ENCODE measurements around the gene PPM1M. TPM values are rescaled to one million over a fixed set of nuclear protein-coding genes. Genes with fewer than 3 reads are reported as not detected.
"Not testable (repeated sequence)": the region's sequence is repeated elsewhere in the genome, so short reads cannot be mapped to it uniquely, and the experiment has no call there.

PPM1M gene
- total RNA-seq, 2 experiments from 2014 or later = 91.1 to 94.1 TPM

- H3K4me1 Mint-ChIP-seq = peaks cover 54% of the 10 kb centered on the region
These were observed 34.5 kb downstream of the PPM1M start for GRCh38 chr3:52280050-52280461.

GRCh38 chr3:52281981-52282801 lies 36.6 kb downstream of the PPM1M start:
- H3K4me1 Mint-ChIP-seq = peaks cover 59% of the 10 kb centered on the region
- H3K4me3 Mint-ChIP-seq = peak overlapping the region; percentile 51

More at GRCh38 chr3:52280050-52280461, 34.5 kb downstream of the PPM1M start:
- no peak for ATAC-seq
- Mint-ChIP-seq H3K4me3 (peak overlapping the region; percentile 99), H3K27me3 (no peaks in the 10 kb centered on the region), H3K27ac (peak overlapping the region; percentile 98), H3K36me3 (peaks cover 31% of the 10 kb centered on the region), H3K9me3 (ENCODE audit: low read depth) (no peaks in the 10 kb centered on the region)
- CTCF ChIA-PET = interaction anchor here (1.1 to 9.7 kb wide), 8 partner anchors 9 to 60 kb away, joined by 6 to 176 read pairs (median 47); partner anchors contain the start of genes GLYCTK, PPM1M and TWF2
- no peak for DNase-seq

GRCh38 chr3:52283306-52283705 lies 37.7 kb downstream of the PPM1M start:
- H3K9me3 Mint-ChIP-seq (ENCODE audit: low read depth) = no peaks in the 10 kb centered on the region
- no peak overlapping the region for H3K4me3 Mint-ChIP-seq
- H3K4me1 Mint-ChIP-seq = peaks cover 59% of the 10 kb centered on the region
- no peak for ATAC-seq
- peak overlapping the region; percentile 94 for H3K27ac Mint-ChIP-seq
- CTCF ChIA-PET = interaction anchor here (0.7 to 9.7 kb wide), 8 partner anchors 30 to 66 kb away, joined by 3 to 176 read pairs (median 7); partner anchors contain the start of genes PPM1M and TWF2
- DNase-seq = no peak
- peaks cover 9% of the 10 kb centered on the region for H3K36me3 Mint-ChIP-seq
- H3K27me3 Mint-ChIP-seq = no peaks in the 10 kb centered on the region

More at GRCh38 chr3:52281981-52282801, 36.6 kb downstream of the PPM1M start:
- no peaks in the 10 kb centered on the region for H3K27me3 Mint-ChIP-seq
- peak; percentile 15 for ATAC-seq
- CTCF ChIA-PET = interaction anchor here (0.6 to 9.7 kb wide), 9 partner anchors 21 to 298 kb away, joined by 3 to 176 read pairs (median 5); partner anchors contain the start of genes PPM1M and TWF2
- peak overlapping the region; percentile 94 for H3K27ac Mint-ChIP-seq
- DNase-seq = peak; percentile 80
- no peaks in the 10 kb centered on the region for H3K9me3 Mint-ChIP-seq (ENCODE audit: low read depth)
- H3K36me3 Mint-ChIP-seq = peaks cover 14% of the 10 kb centered on the region

GRCh38 chr3:52284051-52284450 lies 38.5 kb downstream of the PPM1M start:
- H3K27me3 Mint-ChIP-seq; ATAC-seq; DNase-seq; H3K4me3 Mint-ChIP-seq; H3K36me3 Mint-ChIP-seq; H3K9me3 Mint-ChIP-seq (ENCODE audit: low read depth): not testable (repeated sequence)
- H3K27ac Mint-ChIP-seq = peak overlapping the region; percentile 94
- CTCF ChIA-PET = interaction anchor here (0.7 to 9.7 kb wide), 7 partner anchors 44 to 67 kb away, joined by 3 to 176 read pairs (median 6); partner anchors contain the start of genes PPM1M and TWF2
- H3K4me1 Mint-ChIP-seq = peaks cover 65% of the 10 kb centered on the region

- Mint-ChIP-seq H3K27ac (peak overlapping the region; percentile 100), H3K4me3 (peak overlapping the region; percentile 96), H3K4me1 (peaks cover 61% of the 10 kb centered on the region), H3K27me3 (no peaks in the 10 kb centered on the region), H3K36me3 (peaks cover 1% of the 10 kb centered on the region), H3K9me3 (ENCODE audit: low read depth) (no peaks in the 10 kb centered on the region)
- ATAC-seq = no peak
- CTCF ChIA-PET = interaction anchor here (1.3 to 6.7 kb wide), 7 partner anchors 8 to 65 kb away, joined by 4 to 52 read pairs (median 11); partner anchors contain the start of genes TWF2 and WDR82
- DNase-seq = no peak
These were observed 41.2 kb downstream of the PPM1M start for GRCh38 chr3:52286777-52287110.

GRCh38 chr3:52288674-52289073 lies 43.1 kb downstream of the PPM1M start:
- H3K36me3 Mint-ChIP-seq = no peaks in the 10 kb centered on the region
- no peaks in the 10 kb centered on the region for H3K9me3 Mint-ChIP-seq (ENCODE audit: low read depth)
- CTCF ChIA-PET = interaction anchor here (1.5 to 6.7 kb wide), 8 partner anchors 10 to 158 kb away, joined by 3 to 64 read pairs (median 17); partner anchors contain the start of genes SEMA3G, TWF2 and WDR82
- peak overlapping the region; percentile 100 for H3K27ac Mint-ChIP-seq
- ATAC-seq (no peak), DNase-seq (no peak)
- peaks cover 50% of the 10 kb centered on the region for H3K4me1 Mint-ChIP-seq
- peak overlapping the region; percentile 96 for H3K4me3 Mint-ChIP-seq
- H3K27me3 Mint-ChIP-seq = no peaks in the 10 kb centered on the region

- H3K36me3 Mint-ChIP-seq = no peaks in the 10 kb centered on the region
- CTCF ChIA-PET = interaction anchor here (1.5 to 6.7 kb wide), 8 partner anchors 11 to 157 kb away, joined by 3 to 64 read pairs (median 17); partner anchors contain the start of genes SEMA3G, TWF2 and WDR82
- H3K27ac Mint-ChIP-seq = peak overlapping the region; percentile 100
These were observed 43.8 kb downstream of the PPM1M start for GRCh38 chr3:52289338-52289746.

GRCh38 chr3:52289747-52290595 lies 44.4 kb downstream of the PPM1M start:
- Mint-ChIP-seq H3K27me3 (no peaks in the 10 kb centered on the region), H3K27ac (peak overlapping the region; percentile 63), H3K4me1 (peaks cover 45% of the 10 kb centered on the region), H3K36me3 (no peaks in the 10 kb centered on the region), H3K4me3 (no peak overlapping the region), H3K9me3 (ENCODE audit: low read depth) (no peaks in the 10 kb centered on the region)
- CTCF ChIA-PET = interaction anchor here (1.0 to 6.7 kb wide), 9 partner anchors 11 to 156 kb away, joined by 3 to 64 read pairs (median 11); partner anchors contain the start of genes SEMA3G, TWF2 and WDR82
- ATAC-seq = no peak
- no peak for DNase-seq

More at GRCh38 chr3:52289338-52289746, 43.8 kb downstream of the PPM1M start:
- DNase-seq (no peak), ATAC-seq (no peak)
- Mint-ChIP-seq H3K4me1 (peaks cover 45% of the 10 kb centered on the region), H3K27me3 (no peaks in the 10 kb centered on the region), H3K4me3 (no peak overlapping the region), H3K9me3 (ENCODE audit: low read depth) (no peaks in the 10 kb centered on the region)

- no peaks in the 10 kb centered on the region for H3K36me3 Mint-ChIP-seq
These were observed 45.3 kb downstream of the PPM1M start for GRCh38 chr3:52290596-52291507.

GRCh38 chr3:52291508-52292181 lies 46.1 kb downstream of the PPM1M start:
- Mint-ChIP-seq H3K27ac (peak overlapping the region; percentile 76), H3K9me3 (ENCODE audit: low read depth) (no peaks in the 10 kb centered on the region), H3K4me3 (no peak overlapping the region), H3K27me3 (no peaks in the 10 kb centered on the region), H3K36me3 (no peaks in the 10 kb centered on the region), H3K4me1 (peaks cover 35% of the 10 kb centered on the region)
- ATAC-seq = no peak
- DNase-seq = peak; percentile 75
- CTCF ChIA-PET = interaction anchor here (1.0 to 6.7 kb wide), 8 partner anchors 13 to 121 kb away, joined by 3 to 64 read pairs (median 8); partner anchors contain the start of gene WDR82

More at GRCh38 chr3:52290596-52291507, 45.3 kb downstream of the PPM1M start:
- Mint-ChIP-seq H3K4me1 (peaks cover 40% of the 10 kb centered on the region), H3K27me3 (no peaks in the 10 kb centered on the region), H3K9me3 (ENCODE audit: low read depth) (no peaks in the 10 kb centered on the region), H3K4me3 (no peak overlapping the region), H3K27ac (peak overlapping the region; percentile 76)
- DNase-seq (no peak), ATAC-seq (no peak)
- CTCF ChIA-PET = interaction anchor here (1.0 to 6.7 kb wide), 9 partner anchors 12 to 155 kb away, joined by 3 to 64 read pairs (median 9); partner anchors contain the start of genes SEMA3G, TWF2 and WDR82

GRCh38 chr3:52292247-52293065 lies 46.9 kb downstream of the PPM1M start:
- Mint-ChIP-seq H3K4me1 (peaks cover 30% of the 10 kb centered on the region), H3K9me3 (ENCODE audit: low read depth) (no peaks in the 10 kb centered on the region), H3K4me3 (no peak overlapping the region), H3K27ac (peak overlapping the region; percentile 76), H3K27me3 (no peaks in the 10 kb centered on the region), H3K36me3 (no peaks in the 10 kb centered on the region)
- CTCF ChIA-PET = interaction anchor here (0.6 to 6.7 kb wide), 7 partner anchors 14 to 120 kb away, joined by 3 to 64 read pairs (median 6); partner anchors contain the start of gene WDR82
- no peak for ATAC-seq
- no peak for DNase-seq
